ENCODE results near the gene CSTPP1. TPM values are rescaled to one million over a fixed set of nuclear protein-coding genes. Genes with fewer than 3 reads are reported as not detected.

The CSTPP1 gene
- total RNA-seq, 4 donors from 2014 or later: 4.3 to 8.1 (median 6.4) TPM

DNA sequence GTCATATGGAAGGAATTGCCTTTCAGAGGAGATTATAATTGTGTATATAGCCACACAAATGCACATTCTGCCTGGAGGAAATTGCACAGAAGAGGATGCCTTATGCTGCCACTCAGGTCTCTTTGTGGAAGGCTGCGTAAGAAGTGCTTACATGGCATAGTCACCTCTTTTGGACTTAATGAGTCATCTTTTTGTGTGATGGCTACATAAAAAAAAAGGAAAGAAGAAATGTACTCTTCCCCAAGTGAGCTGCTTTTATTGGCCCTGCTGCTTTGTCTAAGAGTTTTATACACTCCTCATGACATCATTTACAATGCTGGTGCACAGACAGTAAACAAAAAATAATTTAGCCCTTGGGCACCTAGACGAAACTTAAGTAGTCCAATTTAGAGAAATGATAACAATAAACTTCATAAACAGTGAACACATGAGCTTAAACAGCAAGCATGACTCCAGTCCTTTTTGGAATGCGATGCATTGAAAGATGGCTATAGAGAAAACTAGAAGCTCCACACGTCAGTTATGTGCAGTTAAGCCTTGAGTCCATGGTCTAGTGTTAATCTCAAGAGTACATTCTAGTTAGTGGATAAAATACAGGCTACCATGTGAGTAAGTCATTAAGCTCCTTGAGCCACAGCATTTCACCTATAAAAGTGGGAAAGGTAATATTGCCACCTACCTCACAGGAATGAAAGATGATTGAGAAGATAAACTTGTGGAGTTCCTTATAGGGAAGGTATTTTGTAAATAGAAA is 12.0 kb downstream of the CSTPP1 start:
- DNase-seq (no peak), ATAC-seq (no peak)
- Histone ChIP-seq H3K4me3 (no peak overlapping the region), H3K36me3 (no peaks in the 10 kb centered on the region), H3K4me1 (no peaks in the 10 kb centered on the region), H3K9me3 (no peaks in the 10 kb centered on the region), H3K27ac (no peak overlapping the region), H3K27me3 (no peaks in the 10 kb centered on the region)
- in situ Hi-C loops (cut with MboI; ENCODE audit: low sequenced_read_pairs in 4 of 4): no loop called here
- intact Hi-C loops (cut with DNase I; ENCODE audit: low total_unique reads): no loop called here
- TF ChIP-seq CTCF (IDR thresholded peaks at IDR 0.05 in 4 of 5, conservative IDR thresholded peaks at IDR 0.05 in 1 of 5): no peak
- TF ChIP-seq POLR2A (IDR thresholded peaks at IDR 0.05): no peak

DNA sequence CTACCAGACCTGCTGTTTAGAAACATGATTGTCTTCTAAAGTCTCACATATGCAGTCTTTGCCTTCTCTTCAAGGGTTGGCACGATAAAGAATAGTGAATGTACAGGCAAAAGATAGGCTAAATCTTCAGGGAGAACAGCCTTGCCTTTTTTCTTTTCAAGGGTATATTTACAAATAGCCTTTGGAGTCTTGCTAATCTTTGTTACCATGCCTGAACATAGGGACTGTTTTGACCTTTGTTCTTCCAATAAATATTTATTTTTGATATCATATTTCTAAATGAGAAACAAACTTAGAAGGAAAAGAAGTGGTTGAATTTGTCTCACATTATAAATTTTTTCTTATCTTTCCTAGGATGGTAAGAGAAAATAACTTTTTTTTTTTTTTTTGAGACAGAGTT is 12.7 kb downstream of the CSTPP1 start:
- Histone ChIP-seq H3K9me3 (no peaks in the 10 kb centered on the region), H3K27ac (no peak overlapping the region), H3K4me1 (no peaks in the 10 kb centered on the region), H3K27me3 (no peaks in the 10 kb centered on the region), H3K4me3 (no peak overlapping the region), H3K36me3 (no peaks in the 10 kb centered on the region)
- in situ Hi-C loops (cut with MboI; ENCODE audit: low sequenced_read_pairs in 4 of 4) (no loop called here), intact Hi-C loops (cut with DNase I; ENCODE audit: low total_unique reads) (no loop called here)
- TF ChIP-seq CTCF (IDR thresholded peaks at IDR 0.05 in 4 of 5, conservative IDR thresholded peaks at IDR 0.05 in 1 of 5): no peak
- TF ChIP-seq POLR2A (IDR thresholded peaks at IDR 0.05): no peak
- DNase-seq: no peak
- ATAC-seq: no peak

DNA sequence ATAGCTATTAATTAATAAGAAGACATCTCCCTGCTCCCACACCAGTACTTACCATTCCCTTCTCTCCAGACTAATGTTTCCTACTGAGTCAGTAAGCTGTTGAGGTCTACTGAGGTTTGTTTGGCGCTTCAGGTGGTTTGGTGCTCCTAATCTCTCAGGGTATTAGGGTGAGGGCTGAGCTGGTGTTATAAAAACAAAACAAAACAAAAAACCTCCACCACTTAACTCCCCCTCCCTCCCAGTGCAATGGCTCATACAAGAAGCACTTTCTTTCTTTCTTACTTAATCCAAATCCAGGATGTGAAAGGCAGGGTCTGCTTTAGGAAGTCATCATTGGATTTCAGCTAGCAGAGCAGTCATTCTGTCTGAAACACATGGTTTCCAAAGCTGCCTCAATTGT is 15.3 kb downstream of the CSTPP1 start:
- Histone ChIP-seq H3K4me3 (no peak overlapping the region), H3K27me3 (no peaks in the 10 kb centered on the region), H3K9me3 (no peaks in the 10 kb centered on the region), H3K36me3 (no peaks in the 10 kb centered on the region), H3K4me1 (no peaks in the 10 kb centered on the region), H3K27ac (no peak overlapping the region)
- no peak for ATAC-seq
- in situ Hi-C loops (cut with MboI; ENCODE audit: low sequenced_read_pairs in 4 of 4) (no loop called here), intact Hi-C loops (cut with DNase I; ENCODE audit: low total_unique reads) (no loop called here)
- TF ChIP-seq POLR2A (IDR thresholded peaks at IDR 0.05) (no peak), CTCF (IDR thresholded peaks at IDR 0.05 in 4 of 5, conservative IDR thresholded peaks at IDR 0.05 in 1 of 5) (no peak)
- no peak for DNase-seq

DNA sequence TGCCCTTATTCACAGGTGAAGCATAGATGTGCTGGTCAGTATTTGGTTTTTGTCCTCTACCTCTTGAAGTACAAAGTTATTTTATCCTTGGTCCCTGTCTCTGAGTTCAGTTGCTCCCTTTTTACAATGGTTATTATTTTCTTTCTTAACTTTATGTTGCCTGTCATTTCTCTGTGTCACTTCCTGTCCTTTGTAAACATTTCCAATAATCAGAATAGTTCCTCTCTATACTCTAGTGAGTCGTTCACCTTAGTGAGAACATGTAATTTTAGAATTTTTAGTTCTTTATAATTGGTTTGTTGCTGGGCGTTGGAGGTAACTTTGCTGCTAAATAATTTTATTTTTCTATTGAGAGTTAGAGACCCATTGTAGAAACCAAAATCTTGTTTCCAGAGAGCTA is 16.0 kb downstream of the CSTPP1 start:
- in situ Hi-C loops (cut with MboI; ENCODE audit: low sequenced_read_pairs in 4 of 4) (no loop called here), intact Hi-C loops (cut with DNase I; ENCODE audit: low total_unique reads) (no loop called here)
- ATAC-seq: no peak
- Histone ChIP-seq H3K4me3 (no peak overlapping the region), H3K27ac (no peak overlapping the region), H3K36me3 (no peaks in the 10 kb centered on the region), H3K4me1 (no peaks in the 10 kb centered on the region), H3K9me3 (no peaks in the 10 kb centered on the region), H3K27me3 (no peaks in the 10 kb centered on the region)
- TF ChIP-seq POLR2A (IDR thresholded peaks at IDR 0.05): no peak
- no peak for TF ChIP-seq CTCF (IDR thresholded peaks at IDR 0.05 in 4 of 5, conservative IDR thresholded peaks at IDR 0.05 in 1 of 5)
- no peak for DNase-seq

- H3K4me1 ChIP-seq: no peaks in the 10 kb centered on the region
- ATAC-seq: no peak
- H3K9me3 ChIP-seq: no peaks in the 10 kb centered on the region
- in situ Hi-C loops (cut with MboI; ENCODE audit: low sequenced_read_pairs in 4 of 4) (no loop called here), intact Hi-C loops (cut with DNase I; ENCODE audit: low total_unique reads) (no loop called here)
- no peak for TF ChIP-seq CTCF (IDR thresholded peaks at IDR 0.05 in 4 of 5, conservative IDR thresholded peaks at IDR 0.05 in 1 of 5)
- TF ChIP-seq POLR2A (IDR thresholded peaks at IDR 0.05): no peak
- H3K27ac ChIP-seq: no peak overlapping the region
- H3K27me3 ChIP-seq: no peaks in the 10 kb centered on the region
- DNase-seq: no peak
- H3K36me3 ChIP-seq: no peaks in the 10 kb centered on the region
- no peak overlapping the region for H3K4me3 ChIP-seq
Observed at GRCh38 chr11:46953093-46953492, 16.5 kb downstream of the CSTPP1 start.

Measured in gastrocnemius medialis (tissue), 4 donors.